ENCODE measurements around the gene TMEM212. TPM values are rescaled to one million over a fixed set of nuclear protein-coding genes. Genes with fewer than 3 reads are reported as not detected.
A peak's percentile ranks its signal among the peaks of the same experiment; 100 is the strongest.

The TMEM212 gene
- polyA plus RNA-seq, 2 of the 4 experiments (the other 2 are of a cell fraction): not detected

DNA sequence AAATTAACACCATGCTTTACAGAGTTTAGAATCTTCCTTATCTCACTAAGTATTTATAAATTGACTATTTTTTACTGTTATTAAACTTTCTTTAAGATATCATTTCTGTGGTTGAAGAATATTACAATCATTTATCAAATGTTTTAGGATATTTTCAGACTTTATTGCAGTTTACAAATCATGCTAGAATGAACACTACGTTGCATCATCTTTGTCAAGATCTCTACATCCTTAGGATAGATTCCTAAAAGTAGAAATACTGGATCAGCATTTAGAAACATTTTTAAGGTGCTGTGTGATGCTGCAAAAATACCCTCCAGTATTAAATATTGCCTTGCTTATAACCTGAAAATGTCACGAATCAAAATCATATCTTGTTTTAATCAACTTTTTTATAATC is 30.3 kb upstream of the TMEM212 start (continued):
- TF ChIP-seq CHD2 (IDR thresholded peaks at IDR 0.05; ENCODE audit: low read length, partially characterized antibody) (no peak), ATOH8 (CRISPR knock-in tag; IDR thresholded peaks at IDR 0.05; ENCODE audit: low read depth) (no peak)
- TF ChIP-seq, protein P1, sequence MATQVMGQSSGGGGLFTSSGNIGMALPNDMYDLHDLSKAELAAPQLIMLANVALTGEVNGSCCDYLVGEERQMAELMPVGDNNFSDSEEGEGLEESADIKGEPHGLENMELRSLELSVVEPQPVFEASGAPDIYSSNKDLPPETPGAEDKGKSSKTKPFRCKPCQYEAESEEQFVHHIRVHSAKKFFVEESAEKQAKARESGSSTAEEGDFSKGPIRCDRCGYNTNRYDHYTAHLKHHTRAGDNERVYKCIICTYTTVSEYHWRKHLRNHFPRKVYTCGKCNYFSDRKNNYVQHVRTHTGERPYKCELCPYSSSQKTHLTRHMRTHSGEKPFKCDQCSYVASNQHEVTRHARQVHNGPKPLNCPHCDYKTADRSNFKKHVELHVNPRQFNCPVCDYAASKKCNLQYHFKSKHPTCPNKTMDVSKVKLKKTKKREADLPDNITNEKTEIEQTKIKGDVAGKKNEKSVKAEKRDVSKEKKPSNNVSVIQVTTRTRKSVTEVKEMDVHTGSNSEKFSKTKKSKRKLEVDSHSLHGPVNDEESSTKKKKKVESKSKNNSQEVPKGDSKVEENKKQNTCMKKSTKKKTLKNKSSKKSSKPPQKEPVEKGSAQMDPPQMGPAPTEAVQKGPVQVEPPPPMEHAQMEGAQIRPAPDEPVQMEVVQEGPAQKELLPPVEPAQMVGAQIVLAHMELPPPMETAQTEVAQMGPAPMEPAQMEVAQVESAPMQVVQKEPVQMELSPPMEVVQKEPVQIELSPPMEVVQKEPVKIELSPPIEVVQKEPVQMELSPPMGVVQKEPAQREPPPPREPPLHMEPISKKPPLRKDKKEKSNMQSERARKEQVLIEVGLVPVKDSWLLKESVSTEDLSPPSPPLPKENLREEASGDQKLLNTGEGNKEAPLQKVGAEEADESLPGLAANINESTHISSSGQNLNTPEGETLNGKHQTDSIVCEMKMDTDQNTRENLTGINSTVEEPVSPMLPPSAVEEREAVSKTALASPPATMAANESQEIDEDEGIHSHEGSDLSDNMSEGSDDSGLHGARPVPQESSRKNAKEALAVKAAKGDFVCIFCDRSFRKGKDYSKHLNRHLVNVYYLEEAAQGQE (IDR thresholded peaks at IDR 0.05): no peak

- Histone ChIP-seq H3K27ac (peak overlapping the region; percentile 77 to 94), H3K4me1 (peaks cover 40% of the 10 kb centered on the region), H3K4me3 (no peak overlapping the region), H3K4me2 (peak overlapping the region; percentile 92; the same call in 2 of the 3 replicates), H3K9me3 (0 out of 3 replicates have a peak, but pooled peaks cover 3% of the 10 kb centered on the region)
- ATAC-seq (no peak), FAIRE-seq (no peak), DNase-seq (ENCODE audit: low read depth in 1 of 2, low spot score in 1 of 2) (no peak)
- TF ChIP-seq RAD21 (conservative IDR thresholded peaks at IDR 0.05 in 1 of 2, IDR thresholded peaks at IDR 0.05 in 1 of 2) (no peak), HDAC2 (IDR thresholded peaks at IDR 0.05) (no peak), CHD4 (IDR thresholded peaks at IDR 0.05; ENCODE audit: borderline replicate concordance) (no peak), HOXA7 (CRISPR knock-in tag; IDR thresholded peaks at IDR 0.05) (no peak), BHLHE40 (IDR thresholded peaks at IDR 0.05; ENCODE audit: low read depth, low read length) (no peak), HES2 (IDR thresholded peaks at IDR 0.05) (no peak), USF2 (IDR thresholded peaks at IDR 0.05) (no peak), EHMT2 (IDR thresholded peaks at IDR 0.05; ENCODE audit: low read depth) (no peak), ZC3H11A (IDR thresholded peaks at IDR 0.05) (no peak), KDM5A (IDR thresholded peaks at IDR 0.05) (no peak), NPAS2 (CRISPR knock-in tag; IDR thresholded peaks at IDR 0.05; ENCODE audit: borderline replicate concordance) (no peak)
- TF ChIP-seq, protein P2, sequence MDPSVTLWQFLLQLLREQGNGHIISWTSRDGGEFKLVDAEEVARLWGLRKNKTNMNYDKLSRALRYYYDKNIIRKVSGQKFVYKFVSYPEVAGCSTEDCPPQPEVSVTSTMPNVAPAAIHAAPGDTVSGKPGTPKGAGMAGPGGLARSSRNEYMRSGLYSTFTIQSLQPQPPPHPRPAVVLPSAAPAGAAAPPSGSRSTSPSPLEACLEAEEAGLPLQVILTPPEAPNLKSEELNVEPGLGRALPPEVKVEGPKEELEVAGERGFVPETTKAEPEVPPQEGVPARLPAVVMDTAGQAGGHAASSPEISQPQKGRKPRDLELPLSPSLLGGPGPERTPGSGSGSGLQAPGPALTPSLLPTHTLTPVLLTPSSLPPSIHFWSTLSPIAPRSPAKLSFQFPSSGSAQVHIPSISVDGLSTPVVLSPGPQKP (IDR thresholded peaks at IDR 0.05; ENCODE audit: low read depth, low read length): no peak
- CTCF ChIA-PET: no interaction called here
- WGBS (ENCODE audit: missing lambda C conversion rate): 93% methylated on average over 3 of the region's 3 CpGs
- POLR2A ChIA-PET: no interaction called here
Measured at GRCh38 chr3:171813278-171813896, 29.8 kb upstream of the TMEM212 start.

GRCh38 chr3:171813897-171814460 is 29.2 kb upstream of the TMEM212 start:
- peaks cover 37% of the 10 kb centered on the region for H3K4me1 ChIP-seq
- FAIRE-seq (no peak), ATAC-seq (no peak), DNase-seq (ENCODE audit: low read depth in 1 of 2, low spot score in 1 of 2) (no peak)
- no peak for TF ChIP-seq KDM5A (IDR thresholded peaks at IDR 0.05)
- H3K4me3 ChIP-seq: no peak overlapping the region
- ChIA-PET POLR2A (no interaction called here), CTCF (no interaction called here)
- H3K4me2 ChIP-seq: no peak overlapping the region
- H3K27ac ChIP-seq: peak overlapping the region; percentile 77 to 94
- H3K9me3 ChIP-seq: 0 out of 3 replicates have a peak, but pooled peaks cover 3% of the 10 kb centered on the region
- WGBS (ENCODE audit: missing lambda C conversion rate): 82% methylated on average over 4 of the region's 4 CpGs

All from A549 (cell line).